Body of pancreas (tissue), 4 donors: ENCODE results near the gene GPA33.

Source experiments
- CTCF ChIP-seq, 7 experiments: fragments of 450-650 bp in 4 of 7; fragments of 200-600 bp in 3 of 7; sonication (generic) in 3 of 7; IDR thresholded peaks; one replicate each; pipeline ENCODE4 v1.5.1; 2016 to 2019; ENCODE audit warnings: antibody characterized with exemption in 7 of 7
- POLR2A ChIP-seq, 3 donors: fragments of 450-650 bp; IDR thresholded peaks; one replicate each; pipeline ENCODE4 v1.6.1; 2016; ENCODE audit warnings: antibody characterized with exemption in 3 of 3, mild to moderate bottlenecking in 2 of 3

DNA sequence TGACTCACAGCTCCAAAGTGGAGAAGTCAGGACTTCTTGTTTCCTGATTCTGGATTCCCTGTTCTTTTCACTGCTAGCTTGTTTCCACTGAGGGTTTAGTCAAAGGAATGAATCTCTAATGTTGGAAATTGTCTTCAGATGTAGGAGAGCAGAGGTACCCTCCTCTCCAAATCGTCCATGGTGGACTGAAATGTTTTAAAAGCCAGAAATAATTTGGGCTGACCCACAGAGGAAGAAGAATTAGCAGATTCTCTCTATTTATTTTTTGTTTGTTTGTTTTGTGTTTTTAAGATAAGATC lies 30.4 kb downstream of the GPA33 start:
- TF ChIP-seq CTCF (IDR thresholded peaks at IDR 0.05) (no peak), POLR2A (IDR thresholded peaks at IDR 0.05) (no peak)
